Epithelial cell of esophagus (primary cell): ENCODE results near the gene SLC8B1.

ENCODE experiments used
- DNase-seq: peaks from one replicate; pipeline ENCODE4 v3.0.0; 2010; ENCODE audit warnings: low read depth
- H3K4me3 ChIP-seq: 2 replicates; pipeline ENCODE4 v1.5.1; 2011; ENCODE audit warnings: mild to moderate bottlenecking, low read length, control low read depth
- TF ChIP-seq, protein P1 (sequence below): IDR thresholded peaks from 2 replicates; pipeline ENCODE4 v1.5.1; 2011; ENCODE audit warnings: low read depth, mild to moderate bottlenecking, low read length, control low read depth, inconsistent platforms; ENCODE audit not compliant: insufficient read depth; ENCODE audit errors: missing control alignments

The SLC8B1 gene

DNA sequence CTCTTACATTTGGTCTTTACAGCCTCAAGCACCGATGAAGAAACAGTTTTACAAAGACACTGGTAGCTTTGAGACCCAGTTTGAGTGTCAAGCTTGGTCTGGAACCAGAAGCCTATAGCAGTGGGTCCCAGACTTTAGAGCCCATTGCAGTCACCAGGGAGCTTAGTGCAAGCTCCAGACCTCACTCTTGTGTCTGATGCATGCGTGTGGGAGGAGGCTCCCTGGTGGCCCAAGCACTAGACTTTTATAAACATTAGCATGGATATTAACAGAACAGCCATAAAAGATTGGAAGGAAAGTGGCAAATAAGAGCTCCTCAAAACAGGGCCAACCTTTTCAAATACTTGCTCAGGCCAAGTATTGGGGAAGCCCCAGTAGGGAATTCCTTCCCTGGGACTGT is 45.5 kb downstream of the SLC8B1 start:
- TF ChIP-seq, protein P1, sequence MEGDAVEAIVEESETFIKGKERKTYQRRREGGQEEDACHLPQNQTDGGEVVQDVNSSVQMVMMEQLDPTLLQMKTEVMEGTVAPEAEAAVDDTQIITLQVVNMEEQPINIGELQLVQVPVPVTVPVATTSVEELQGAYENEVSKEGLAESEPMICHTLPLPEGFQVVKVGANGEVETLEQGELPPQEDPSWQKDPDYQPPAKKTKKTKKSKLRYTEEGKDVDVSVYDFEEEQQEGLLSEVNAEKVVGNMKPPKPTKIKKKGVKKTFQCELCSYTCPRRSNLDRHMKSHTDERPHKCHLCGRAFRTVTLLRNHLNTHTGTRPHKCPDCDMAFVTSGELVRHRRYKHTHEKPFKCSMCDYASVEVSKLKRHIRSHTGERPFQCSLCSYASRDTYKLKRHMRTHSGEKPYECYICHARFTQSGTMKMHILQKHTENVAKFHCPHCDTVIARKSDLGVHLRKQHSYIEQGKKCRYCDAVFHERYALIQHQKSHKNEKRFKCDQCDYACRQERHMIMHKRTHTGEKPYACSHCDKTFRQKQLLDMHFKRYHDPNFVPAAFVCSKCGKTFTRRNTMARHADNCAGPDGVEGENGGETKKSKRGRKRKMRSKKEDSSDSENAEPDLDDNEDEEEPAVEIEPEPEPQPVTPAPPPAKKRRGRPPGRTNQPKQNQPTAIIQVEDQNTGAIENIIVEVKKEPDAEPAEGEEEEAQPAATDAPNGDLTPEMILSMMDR: no peak
- no peak for DNase-seq
- no peak overlapping the region for H3K4me3 ChIP-seq

DNA sequence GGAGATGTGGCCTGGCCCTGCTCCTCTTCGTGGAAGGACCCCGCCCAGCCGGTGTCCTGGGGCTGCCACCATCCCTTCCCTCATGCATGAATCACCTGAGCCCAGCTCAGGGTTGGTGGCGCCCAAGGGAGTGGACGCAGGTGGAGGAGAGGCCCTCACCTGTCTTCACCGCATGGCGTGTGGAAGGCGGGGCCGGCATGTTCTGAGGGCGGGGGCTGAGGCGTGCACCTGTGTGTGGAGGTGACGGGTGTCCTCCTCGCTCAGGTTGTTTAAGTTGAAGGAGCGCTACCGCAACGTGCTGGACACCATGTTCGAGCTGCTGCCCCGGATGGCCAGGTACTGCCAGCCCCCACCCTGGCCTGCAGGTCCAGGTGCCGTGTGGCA is 47.0 kb downstream of the SLC8B1 start:
- TF ChIP-seq, protein P1: no peak
- no peak overlapping the region for H3K4me3 ChIP-seq
- DNase-seq: no peak

GRCh38 chr12:113287146-113287898 is 47.6 kb downstream of the SLC8B1 start:
- no peak overlapping the region for H3K4me3 ChIP-seq
- TF ChIP-seq, protein P1: no peak
- DNase-seq: no peak

- DNase-seq: no peak
- H3K4me3 ChIP-seq: no peak overlapping the region
- TF ChIP-seq, protein P1: no peak
Observed at GRCh38 chr12:113286712-113287111, 48.2 kb downstream of the SLC8B1 start.

DNA sequence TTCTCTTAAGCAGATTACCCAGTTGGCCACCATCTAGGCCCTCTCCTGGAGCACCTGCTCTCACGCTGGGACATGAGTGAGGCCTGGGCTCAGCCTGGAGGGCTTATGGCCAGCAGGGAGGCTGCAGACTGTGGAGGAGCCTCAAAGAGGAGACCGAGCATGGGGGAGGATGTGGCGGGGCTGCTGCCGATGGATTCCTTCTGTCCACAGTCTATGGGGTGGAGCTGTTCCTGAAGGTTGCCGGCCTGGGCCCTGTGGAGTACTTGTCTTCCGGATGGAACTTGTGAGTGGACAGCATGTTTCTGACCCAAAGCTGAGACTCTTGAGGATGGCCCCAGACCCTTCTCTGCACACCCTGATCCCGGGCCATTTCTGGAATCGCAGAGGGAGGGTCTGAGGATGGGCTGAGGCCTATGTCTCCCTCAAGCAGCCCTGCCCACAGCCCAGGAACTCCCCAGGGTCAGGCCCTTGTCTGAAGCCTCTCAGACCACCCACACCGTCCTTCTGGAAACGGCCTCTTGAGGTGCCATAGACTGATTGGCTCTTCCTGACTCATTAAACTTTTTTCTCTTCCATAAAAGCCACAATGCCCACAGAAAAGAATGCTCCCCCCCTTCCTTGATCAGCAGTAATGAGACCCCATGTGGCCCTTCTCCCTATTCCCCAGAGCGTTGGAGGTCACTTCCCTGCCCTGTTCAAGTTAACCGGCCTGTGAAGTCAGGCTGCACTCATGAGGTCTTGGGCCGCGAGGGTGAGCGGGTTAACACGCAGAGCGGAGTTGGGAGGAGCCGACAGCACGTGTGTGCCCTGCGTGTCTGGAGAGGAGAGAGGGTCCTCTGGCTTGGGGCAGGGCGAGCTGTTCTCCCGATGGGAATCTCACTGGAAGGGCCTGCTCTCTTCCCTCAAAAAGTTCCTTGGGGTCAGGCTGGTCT is 49.0 kb downstream of the SLC8B1 start:
- TF ChIP-seq, protein P1: no peak
- no peak for DNase-seq
- H3K4me3 ChIP-seq: no peak overlapping the region

- TF ChIP-seq, protein P1: no peak
- DNase-seq: no peak
- no peak overlapping the region for H3K4me3 ChIP-seq
Observed at GRCh38 chr12:113284751-113285150, 50.2 kb downstream of the SLC8B1 start.

- TF ChIP-seq, protein P1: no peak
- H3K4me3 ChIP-seq: no peak overlapping the region
- DNase-seq: no peak
Observed at GRCh38 chr12:113278633-113279032, 56.3 kb downstream of the SLC8B1 start.
